Measurements from ENCODE around the gene C6orf132. TPM values are rescaled to one million over a fixed set of nuclear protein-coding genes. Genes with fewer than 3 reads are reported as not detected.

The C6orf132 gene
- total and polyA plus RNA-seq, 2 of the 4 experiments (the other 2 are of a cell fraction), result 0.72 to 1.7 TPM

GRCh38 chr6:42136508-42137193 lies 5.8 kb downstream of the C6orf132 start (continued):
- peak; percentile 33; the same call in 1 of the 2 replicates for TF ChIP-seq CTCF (conservative IDR thresholded peaks at IDR 0.05; ENCODE audit: low read depth, low read length)

- BruUV-seq (replicated peaks), result no TSS peak
- Histone ChIP-seq H3K9me1 (ENCODE audit: insufficient read depth, low read length) (peaks cover 27% of the 10 kb centered on the region), H2BK5ac (ENCODE audit: low read depth, low read length, poor library complexity, severe bottlenecking) (no peak overlapping the region), H3K14ac (replicated peaks; ENCODE audit: low read depth, low read length) (no peak overlapping the region), H3K27me3 (ENCODE audit: control insufficient read depth, insufficient read depth, low read length) (no peaks in the 10 kb centered on the region), H3K23ac (ENCODE audit: low read depth, low read length) (no peak overlapping the region), H3K4me3 (ENCODE audit: insufficient read depth, low read depth, low read length) (no peak overlapping the region), H3K4me2 (ENCODE audit: low read depth, low read length) (no peak overlapping the region), H4K91ac (ENCODE audit: insufficient read depth, low read depth, low read length) (no peak overlapping the region; the same call in 1 of the 2 replicates), H3K9ac (ENCODE audit: low read depth, low read length) (no peak overlapping the region), H2AK5ac (ENCODE audit: low read depth, low read length) (peak overlapping the region; percentile 74), H3K27ac (ENCODE audit: insufficient read depth, low read length) (no peak overlapping the region), H3K36me3 (ENCODE audit: control insufficient read depth, insufficient read depth, low read length) (no peaks in the 10 kb centered on the region), H2AFZ (replicated peaks; ENCODE audit: low read length, poor library complexity) (no peak overlapping the region), H2BK120ac (ENCODE audit: low read depth, low read length) (no peak overlapping the region; the same call in 1 of the 2 replicates), H3K79me1 (ENCODE audit: low read depth in 1 of 2, low read length in 2 of 2) (peaks cover 0 to 66% of the 10 kb centered on the region in 2 experiments; a peak in 2 of 4 replicates), H4K8ac (ENCODE audit: low read depth in 2 of 2, low read length in 2 of 2) (no peak overlapping the region), H3K4ac (ENCODE audit: low read depth, low read length) (no peak overlapping the region), H3K18ac (ENCODE audit: low read depth, low read length) (no peak overlapping the region), H4K5ac (ENCODE audit: low read depth, low read length) (no peak overlapping the region), H2BK15ac (ENCODE audit: low read depth, low read length) (peak overlapping the region; percentile 51; the same call in 1 of the 3 replicates), H2BK20ac (ENCODE audit: low read depth, low read length) (0 out of 2 replicates have a peak overlapping the region, but pooled peaks have one; percentile 27), H3K4me1 (ENCODE audit: control insufficient read depth, insufficient read depth, low read length) (peaks cover 21% of the 10 kb centered on the region), H3K56ac (ENCODE audit: extremely low read depth, insufficient read depth, low read length) (no peak overlapping the region), H3K9me3 (ENCODE audit: control insufficient read depth, insufficient read depth, low read length) (no peaks in the 10 kb centered on the region), H2AK9ac (replicated peaks; ENCODE audit: low read depth, low read length, poor library complexity) (peak overlapping the region; percentile 70), H4K20me1 (ENCODE audit: insufficient read depth, low read length) (no peaks in the 10 kb centered on the region)
- in situ Hi-C loops (cut with MboI; ENCODE audit: low sequenced_read_pairs) (no loop called here), dilution Hi-C loops (cut with HindIII; ENCODE audit: low sequenced_read_pairs, unreplicated experiment) (no loop called here), intact Hi-C loops (cut with micrococcal nuclease) (no loop called here)
- CTCF ChIA-PET, result no interaction called here
- POLR2A ChIA-PET (ENCODE audit: unreplicated experiment), result no interaction called here
- ATAC-seq (ENCODE audit: low read depth) (no peak), DNase-seq (no peak)
- no CpG with 5 or more reads among the region's 2 CpGs for WGBS, 2 experiments (ENCODE audit: extremely low coverage in 2 of 2, insufficient read length in 1 of 2)
- TF ChIP-seq RFX5 (IDR thresholded peaks at IDR 0.05; ENCODE audit: low read depth, low read length) (no peak), CHD1 (IDR thresholded peaks at IDR 0.05; ENCODE audit: low read depth, low read length) (no peak), BHLHE40 (IDR thresholded peaks at IDR 0.05; ENCODE audit: low read depth, low read length) (no peak), MAZ (IDR thresholded peaks at IDR 0.05; ENCODE audit: borderline replicate concordance, low read depth, low read length) (no peak), CTCF (conservative IDR thresholded peaks at IDR 0.05; ENCODE audit: low read depth, low read length) (no peak), NFE2L2 (IDR thresholded peaks at IDR 0.05; ENCODE audit: low read depth, low read length) (no peak), SMC3 (IDR thresholded peaks at IDR 0.05; ENCODE audit: low read depth, low read length) (no peak), RCOR1 (IDR thresholded peaks at IDR 0.05; ENCODE audit: insufficient replicate concordance, low read length) (no peak), USF2 (IDR thresholded peaks at IDR 0.05; ENCODE audit: low read depth, low read length) (no peak), FOS (IDR thresholded peaks at IDR 0.05; ENCODE audit: low read depth, low read length) (no peak)
Observed at GRCh38 chr6:42135722-42136121, 6.7 kb downstream of the C6orf132 start.

Data from IMR-90 (cell line).